GM18858 (cell line): ENCODE results near the gene COA4.

ENCODE experiments used
- ATAC-seq: cut with Tn5 transposase; IDR thresholded peaks from one replicate; pipeline ENCODE4 v1.9.1; 2021; ENCODE audit not compliant: unreplicated experiment

The COA4 gene

GRCh38 chr11:73866586-73866996 is 10.1 kb downstream of the COA4 start:
- no peak for ATAC-seq

GRCh38 chr11:73866095-73866579 is 10.5 kb downstream of the COA4 start:
- no peak for ATAC-seq

GRCh38 chr11:73862986-73863385 is 13.7 kb downstream of the COA4 start:
- no peak for ATAC-seq

GRCh38 chr11:73860202-73860601 is 16.4 kb downstream of the COA4 start:
- no peak for ATAC-seq

- ATAC-seq = no peak
Observed at GRCh38 chr11:73859671-73860070, 17.0 kb downstream of the COA4 start.

- ATAC-seq = no peak
Observed at GRCh38 chr11:73856031-73856567, 20.5 kb downstream of the COA4 start.

DNA sequence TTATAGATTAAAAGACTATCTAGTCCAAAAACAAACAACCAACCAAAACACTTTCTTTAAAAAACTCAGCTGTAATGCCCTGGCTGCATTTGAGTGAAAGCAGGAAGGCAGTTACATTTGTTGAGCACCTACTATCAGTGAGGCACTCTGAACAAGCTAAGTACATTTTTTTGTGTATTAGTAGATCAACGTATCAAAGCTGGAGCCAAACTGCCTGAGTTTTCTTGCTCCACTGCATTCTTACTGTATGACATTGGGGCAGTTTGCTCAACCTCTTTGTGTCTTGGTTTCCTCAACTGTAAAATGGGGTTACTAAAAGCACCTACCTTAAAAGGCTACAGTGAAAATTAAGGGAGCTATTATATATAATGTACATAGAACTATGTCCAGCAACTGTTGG is 22.0 kb downstream of the COA4 start:
- no peak for ATAC-seq

DNA sequence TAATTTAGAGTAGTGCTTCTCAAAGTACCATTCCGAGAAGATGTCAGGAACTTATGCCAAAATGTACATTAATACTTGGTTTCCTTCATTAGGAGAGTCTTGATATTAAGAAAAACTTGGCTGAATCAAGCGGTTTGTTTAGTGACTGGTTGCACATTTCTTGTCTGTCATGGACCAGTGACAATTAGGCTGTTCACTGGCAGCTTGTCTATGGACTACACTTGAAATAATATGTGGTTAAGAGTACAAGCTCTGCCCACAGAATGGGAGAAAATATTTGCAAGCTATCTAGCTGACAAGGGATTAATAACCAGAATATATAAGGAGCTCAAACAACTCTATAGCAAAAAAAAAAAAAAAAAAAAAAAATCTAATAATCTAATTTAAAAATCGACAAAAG is 24.6 kb downstream of the COA4 start:
- ATAC-seq = no peak

DNA sequence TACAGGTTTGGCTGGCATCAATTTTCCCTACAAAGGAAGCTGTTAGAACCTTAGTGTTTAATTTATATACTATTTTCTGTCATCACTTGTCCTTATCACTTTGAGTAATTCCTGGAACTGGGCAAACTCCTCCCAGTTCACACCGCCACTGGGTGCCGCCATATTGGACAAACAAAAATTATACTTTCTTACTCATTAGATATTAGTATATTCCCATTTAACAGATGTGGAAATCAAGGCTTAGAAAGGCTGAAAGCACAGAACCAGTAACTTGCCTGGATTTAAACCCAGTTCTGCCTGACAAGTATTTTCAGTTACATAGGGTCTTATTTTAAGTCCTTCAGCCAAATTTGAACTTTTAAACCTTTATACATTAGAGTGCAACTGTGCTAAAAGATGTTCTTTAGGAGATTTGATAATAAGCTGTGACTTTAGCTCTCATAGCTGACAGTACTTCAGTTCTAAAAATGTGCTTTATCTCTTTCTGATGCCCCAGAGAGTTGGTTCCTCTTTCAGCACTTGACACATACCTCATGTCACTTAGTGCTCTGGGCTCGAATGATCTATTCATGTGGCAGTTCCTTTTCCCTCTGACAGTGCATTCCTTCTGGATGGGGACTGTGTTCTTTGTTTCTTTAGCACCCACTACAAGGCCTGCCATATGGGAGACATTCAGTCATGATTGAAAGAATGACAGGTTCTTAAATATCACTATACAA is 25.4 kb downstream of the COA4 start:
- ATAC-seq = no peak

GRCh38 chr11:73839123-73839457 is 37.6 kb downstream of the COA4 start:
- ATAC-seq = no peak

DNA sequence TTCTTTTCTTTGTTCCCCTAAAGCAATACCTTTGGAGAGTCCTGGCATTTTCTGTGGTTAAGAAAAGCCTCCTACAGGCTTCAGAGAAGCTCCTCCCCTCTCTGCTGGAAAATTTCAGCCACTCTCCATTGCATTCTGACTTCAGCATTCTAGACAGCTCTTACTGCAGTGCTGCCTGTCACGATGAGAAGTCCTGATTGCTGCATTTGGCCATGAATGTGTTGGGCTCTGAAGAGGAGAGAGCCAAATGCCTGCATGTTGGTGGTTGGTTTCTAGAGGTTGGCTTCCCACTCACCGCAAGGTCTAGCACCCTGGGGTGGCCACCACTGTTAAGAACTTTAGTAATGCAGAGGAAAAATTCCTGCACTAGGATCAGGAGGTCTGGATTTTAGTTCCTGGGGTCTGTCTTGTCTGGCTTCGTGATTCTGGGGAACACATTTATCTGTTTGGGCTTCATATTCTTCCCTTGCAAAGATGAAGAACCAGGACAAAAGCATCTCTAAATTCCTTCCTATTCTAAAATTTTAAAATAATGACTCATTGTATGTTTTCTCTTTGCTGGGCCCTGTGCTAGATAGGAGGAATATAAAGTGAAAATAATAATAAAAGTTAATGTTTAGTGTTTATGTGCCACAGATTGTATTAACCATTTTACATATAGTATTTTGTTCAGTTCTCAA is 38.1 kb downstream of the COA4 start:
- no peak for ATAC-seq

DNA sequence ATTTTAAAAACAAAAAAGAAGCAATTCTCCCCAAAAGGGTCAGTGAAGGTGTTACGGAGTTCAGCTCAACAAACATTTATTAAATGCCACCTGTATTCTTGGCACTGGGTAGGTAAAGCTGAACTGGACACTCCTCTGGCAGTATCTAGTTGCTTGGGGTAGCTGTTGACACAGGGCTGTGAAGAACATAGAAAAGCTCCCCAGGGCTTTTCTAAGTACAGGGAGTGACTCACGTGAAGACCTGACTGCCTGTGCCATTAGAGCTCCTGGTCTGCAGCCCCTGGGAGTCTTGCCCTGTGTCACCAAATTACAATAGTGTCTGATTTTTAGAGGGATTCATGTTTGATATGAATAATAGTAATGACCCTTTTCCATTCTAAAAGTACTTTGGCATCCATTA is 43.6 kb downstream of the COA4 start:
- ATAC-seq = no peak

GRCh38 chr11:73830261-73830660 is 46.4 kb downstream of the COA4 start:
- no peak for ATAC-seq
